ENCODE data around the gene RBMS3. TPM values are rescaled to one million over a fixed set of nuclear protein-coding genes. Genes with fewer than 3 reads are reported as not detected.

RBMS3 gene
- total RNA-seq, 2 experiments from 2014 or later, result 1.0 TPM; not detected in 1

DNA sequence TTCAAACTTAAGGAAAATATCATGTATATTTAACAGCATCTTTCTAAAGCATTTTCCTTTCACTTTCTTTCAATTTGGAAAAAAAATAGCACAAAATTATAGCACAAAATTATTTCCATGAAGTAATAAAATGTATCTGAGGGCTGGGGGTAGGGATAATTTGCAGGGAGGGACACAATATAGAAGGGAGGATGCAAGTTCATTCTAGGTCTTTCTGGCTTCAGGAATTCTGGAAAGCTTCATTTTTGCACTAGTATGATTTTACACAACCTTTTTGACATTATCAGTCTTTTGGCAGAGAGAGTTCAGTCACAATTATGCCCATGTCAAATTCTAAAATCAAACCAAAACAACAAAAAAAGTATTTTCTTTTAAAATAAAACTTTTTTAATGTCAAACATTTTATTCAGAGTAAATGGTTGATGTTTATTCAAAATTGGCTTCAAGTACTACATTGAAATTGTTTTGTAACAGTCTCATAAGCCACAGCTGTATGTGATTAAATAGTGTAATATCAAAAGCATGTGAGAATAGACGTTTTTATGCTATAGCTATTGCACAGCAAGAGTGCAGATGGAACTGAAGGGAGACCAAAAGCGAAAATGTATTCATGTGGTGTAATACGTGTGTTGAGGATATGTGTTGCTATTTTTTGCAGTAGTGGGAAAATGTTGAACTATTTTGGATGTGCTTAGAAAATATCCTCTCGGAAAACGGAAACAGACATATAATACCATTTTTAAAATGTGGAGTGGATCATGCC lies 5.8 kb downstream of the RBMS3 start:
- no peak for DNase-seq (ENCODE audit: low spot score)
- Histone ChIP-seq H3K27ac (ENCODE audit: low read depth, low read length, poor library complexity, severe bottlenecking) (no peak overlapping the region), H3K79me2 (ENCODE audit: insufficient read depth, low read depth, low read length) (no peaks in the 10 kb centered on the region), H3K4me3 (ENCODE audit: low read depth, low read length, poor library complexity, severe bottlenecking) (no peak overlapping the region), H3K9me3 (ENCODE audit: low read length) (no peaks in the 10 kb centered on the region), H2AFZ (ENCODE audit: low read length) (peak overlapping the region; percentile 98), H3K4me2 (ENCODE audit: low read length) (peak overlapping the region; percentile 69), H4K20me1 (ENCODE audit: insufficient read depth, low read length) (no peaks in the 10 kb centered on the region), H3K36me3 (ENCODE audit: insufficient read depth, low read length) (no peaks in the 10 kb centered on the region), H3K9me2 (ENCODE audit: insufficient read depth, low read length) (no peaks in the 10 kb centered on the region), H3K4me1 (ENCODE audit: insufficient read depth, low read length, poor library complexity, severe bottlenecking) (peaks cover 26% of the 10 kb centered on the region)
- CTCF ChIA-PET (ENCODE audit: unreplicated experiment), result no interaction called here
- POLR2A ChIA-PET, result no interaction called here
- no peak for TF ChIP-seq CTCF (conservative IDR thresholded peaks at IDR 0.05; ENCODE audit: low read length)
- no peak for TF ChIP-seq EZH2phosphoT487 (IDR thresholded peaks at IDR 0.05; ENCODE audit: borderline replicate concordance, low read depth, low read length)
- BruUV-seq (replicated peaks), result no TSS peak
- intact Hi-C loops (cut with micrococcal nuclease; ENCODE audit: unreplicated experiment), result no loop called here

DNA sequence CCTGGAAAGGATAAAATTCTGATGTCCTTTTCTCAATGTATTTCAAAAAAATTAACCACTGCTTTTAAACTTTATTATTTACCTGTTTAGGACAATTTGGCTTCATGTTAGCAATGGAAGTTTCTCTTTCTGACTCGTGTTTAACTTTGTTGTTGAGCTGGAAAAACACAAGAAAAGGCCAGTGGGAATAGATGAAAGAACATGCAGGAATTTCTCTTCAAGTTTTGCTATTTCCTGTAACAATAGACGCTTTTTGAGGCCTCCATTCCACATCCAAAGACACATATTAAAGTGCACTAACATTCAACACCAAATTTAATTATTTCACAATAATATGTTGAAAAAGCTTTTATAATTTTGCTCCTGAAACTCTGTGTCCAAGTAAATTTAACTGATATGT lies 9.7 kb downstream of the RBMS3 start:
- no peak overlapping the region for H3K4me2 ChIP-seq (ENCODE audit: low read length)
- BruUV-seq (replicated peaks), result no TSS peak
- H3K4me3 ChIP-seq (ENCODE audit: low read depth, low read length, poor library complexity, severe bottlenecking), result no peak overlapping the region
- H3K36me3 ChIP-seq (ENCODE audit: insufficient read depth, low read length), result no peaks in the 10 kb centered on the region
- no peaks in the 10 kb centered on the region for H3K9me2 ChIP-seq (ENCODE audit: insufficient read depth, low read length)
- no peak for DNase-seq (ENCODE audit: low spot score)
- H3K79me2 ChIP-seq (ENCODE audit: insufficient read depth, low read depth, low read length), result no peaks in the 10 kb centered on the region
- TF ChIP-seq CTCF (conservative IDR thresholded peaks at IDR 0.05; ENCODE audit: low read length) (no peak), EZH2phosphoT487 (IDR thresholded peaks at IDR 0.05; ENCODE audit: borderline replicate concordance, low read depth, low read length) (no peak)
- ChIA-PET POLR2A (no interaction called here), CTCF (ENCODE audit: unreplicated experiment) (no interaction called here)
- H2AFZ ChIP-seq (ENCODE audit: low read length), result 0 out of 2 replicates have a peak overlapping the region, but pooled peaks have one; percentile 16
- H3K9me3 ChIP-seq (ENCODE audit: low read length), result no peaks in the 10 kb centered on the region
- intact Hi-C loops (cut with micrococcal nuclease; ENCODE audit: unreplicated experiment), result no loop called here
- H3K27ac ChIP-seq (ENCODE audit: low read depth, low read length, poor library complexity, severe bottlenecking), result no peak overlapping the region
- peaks cover 5% of the 10 kb centered on the region for H3K4me1 ChIP-seq (ENCODE audit: insufficient read depth, low read length, poor library complexity, severe bottlenecking)
- no peaks in the 10 kb centered on the region for H4K20me1 ChIP-seq (ENCODE audit: insufficient read depth, low read length)

DNA sequence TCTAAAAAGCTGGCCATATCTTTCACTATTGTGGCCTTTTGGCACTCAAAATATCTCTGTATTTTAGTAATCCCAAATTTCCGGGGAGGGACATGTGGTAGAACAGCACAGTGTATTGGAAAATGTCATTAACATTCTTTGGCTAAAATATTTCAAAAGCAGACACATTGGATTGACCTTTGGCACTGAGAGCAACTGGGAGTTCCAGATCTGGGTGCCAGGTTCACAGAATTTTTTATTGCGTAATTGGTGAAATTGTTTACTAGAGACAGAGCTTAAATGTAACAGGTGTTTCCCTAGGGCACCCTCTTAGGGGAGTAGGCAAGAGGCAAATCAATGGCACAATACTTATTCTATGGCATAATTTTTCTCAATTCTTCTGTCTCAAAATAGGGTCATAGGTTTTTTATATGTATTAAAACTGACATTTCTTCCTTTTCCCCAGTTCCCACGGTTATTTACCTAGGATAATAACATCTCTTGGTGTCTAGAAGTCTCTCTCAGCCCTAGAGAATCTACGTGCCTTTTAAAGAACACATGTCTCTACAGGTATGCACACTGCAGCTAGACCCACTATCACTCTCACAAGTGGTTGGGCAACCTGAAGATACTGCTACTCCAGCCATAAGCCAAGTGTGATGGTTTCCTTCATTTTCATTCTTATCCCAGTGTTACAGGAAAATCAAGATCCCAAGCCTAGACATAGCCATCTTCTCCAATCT lies 10.6 kb downstream of the RBMS3 start:
- H3K36me3 ChIP-seq (ENCODE audit: insufficient read depth, low read length), result no peaks in the 10 kb centered on the region
- intact Hi-C loops (cut with micrococcal nuclease; ENCODE audit: unreplicated experiment), result no loop called here
- H3K9me2 ChIP-seq (ENCODE audit: insufficient read depth, low read length), result no peaks in the 10 kb centered on the region
- no peak for DNase-seq (ENCODE audit: low spot score)
- H3K4me2 ChIP-seq (ENCODE audit: low read length), result no peak overlapping the region
- H2AFZ ChIP-seq (ENCODE audit: low read length), result 0 out of 2 replicates have a peak overlapping the region, but pooled peaks have one; percentile 23
- no peaks in the 10 kb centered on the region for H3K4me1 ChIP-seq (ENCODE audit: insufficient read depth, low read length, poor library complexity, severe bottlenecking)
- no peak overlapping the region for H3K4me3 ChIP-seq (ENCODE audit: low read depth, low read length, poor library complexity, severe bottlenecking)
- H4K20me1 ChIP-seq (ENCODE audit: insufficient read depth, low read length), result no peaks in the 10 kb centered on the region
- no TSS peak for BruUV-seq (replicated peaks)
- CTCF ChIA-PET (ENCODE audit: unreplicated experiment), result no interaction called here
- TF ChIP-seq CTCF (conservative IDR thresholded peaks at IDR 0.05; ENCODE audit: low read length), result no peak
- no peak for TF ChIP-seq EZH2phosphoT487 (IDR thresholded peaks at IDR 0.05; ENCODE audit: borderline replicate concordance, low read depth, low read length)
- H3K79me2 ChIP-seq (ENCODE audit: insufficient read depth, low read depth, low read length), result no peaks in the 10 kb centered on the region
- H3K27ac ChIP-seq (ENCODE audit: low read depth, low read length, poor library complexity, severe bottlenecking), result no peak overlapping the region
- H3K9me3 ChIP-seq (ENCODE audit: low read length), result no peaks in the 10 kb centered on the region
- POLR2A ChIA-PET, result no interaction called here

All from OCI-LY7 (cell line).